Colonic mucosa (tissue), 4 donors: ENCODE measurements around the gene FILIP1L. TPM values are rescaled to one million over a fixed set of nuclear protein-coding genes. Genes with fewer than 3 reads are reported as not detected.

Source experiments
- DNase-seq: peaks from one replicate; pipeline ENCODE4 v3.0.0-alpha.2; 2020
- H3K27ac ChIP-seq: fragments of 200-600 bp; one replicate; pipeline ENCODE4 v1.8.0; 2021
- H3K27me3 ChIP-seq: fragments of 200-600 bp; one replicate; pipeline ENCODE4 v1.8.0; 2021
- H3K36me3 ChIP-seq: fragments of 200-600 bp; one replicate; pipeline ENCODE4 v1.8.0; 2021
- H3K4me1 ChIP-seq: fragments of 200-600 bp; one replicate; pipeline ENCODE4 v1.8.0; 2021; ENCODE audit warnings: mild to moderate bottlenecking
- H3K4me3 ChIP-seq: fragments of 200-600 bp; one replicate; pipeline ENCODE4 v1.8.0; 2021
- H3K9ac ChIP-seq, 2 donors: one replicate each; pipeline ENCODE4 v1.7.0; 2013; ENCODE audit warnings: control low read depth in 2 of 2, low read depth in 2 of 2, low read length in 2 of 2
- H3K9me3 ChIP-seq: fragments of 200-600 bp; one replicate; pipeline ENCODE4 v1.8.0; 2021
- CTCF ChIP-seq: fragments of 200-600 bp; IDR thresholded peaks from one replicate; pipeline ENCODE4 v1.8.0; 2022; ENCODE audit warnings: antibody characterized with exemption, mild to moderate bottlenecking
- intact Hi-C: fragments of 100-400 bp; cut with DNase I; formaldehyde crosslinking; loops from one replicate; pipeline ENCODE4 v1.14.1; 2022
- total RNA-seq, 2 donors: library from RNA; stranded (reverse); fragmentation: NEBNext Ultra II Directional in 1 of 2; extraction: Animal tissue kit (Norgen Biotek cat#: 25700) in 1 of 2; gene quantifications; one replicate each; pipeline ENCODE4 v1.2.1, GENCODE V29; 2021
- donor health status: healthy.
- donor health status: DM: no; HTN: no; CAD: no.
- donor health status: DM: no; HTN: no; CAD: no.

FILIP1L gene
- total RNA-seq, 2 donors from 2014 or later = 3.7 to 29.0 TPM

DNA sequence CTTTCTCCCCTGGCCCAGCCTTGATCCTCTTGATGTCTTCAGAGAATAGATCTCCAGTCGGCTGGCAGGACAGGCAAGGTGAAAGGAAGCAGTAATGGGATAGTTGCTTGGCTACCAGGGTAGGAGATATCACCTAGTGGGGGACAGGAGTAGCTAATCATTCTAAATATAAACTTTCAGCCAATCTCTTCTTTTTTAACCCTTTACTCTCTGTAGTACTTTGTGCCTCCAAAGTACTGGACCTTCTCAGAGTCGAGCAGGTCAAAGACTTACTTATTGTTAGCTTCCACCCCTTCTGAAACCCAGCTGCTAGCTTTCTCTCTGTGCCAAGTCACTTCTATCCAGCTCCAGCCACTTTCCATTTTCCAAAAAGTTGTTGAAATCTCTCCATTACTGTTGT, 43.4 kb upstream of the FILIP1L start:
- no peak overlapping the region for H3K9ac ChIP-seq
- intact Hi-C loops = no loop called here
- no peaks in the 10 kb centered on the region for H3K4me1 ChIP-seq
- no peaks in the 10 kb centered on the region for H3K36me3 ChIP-seq
- no peak overlapping the region for H3K27ac ChIP-seq
- H3K9me3 ChIP-seq = no peaks in the 10 kb centered on the region
- no peak for DNase-seq
- H3K27me3 ChIP-seq = no peaks in the 10 kb centered on the region
- no peak for TF ChIP-seq CTCF
- no peak overlapping the region for H3K4me3 ChIP-seq

- no peak for TF ChIP-seq CTCF
- no peaks in the 10 kb centered on the region for H3K4me1 ChIP-seq
- no peak for DNase-seq
Measured at GRCh38 chr3:100155590-100155989, 41.3 kb upstream of the FILIP1L start.

DNA sequence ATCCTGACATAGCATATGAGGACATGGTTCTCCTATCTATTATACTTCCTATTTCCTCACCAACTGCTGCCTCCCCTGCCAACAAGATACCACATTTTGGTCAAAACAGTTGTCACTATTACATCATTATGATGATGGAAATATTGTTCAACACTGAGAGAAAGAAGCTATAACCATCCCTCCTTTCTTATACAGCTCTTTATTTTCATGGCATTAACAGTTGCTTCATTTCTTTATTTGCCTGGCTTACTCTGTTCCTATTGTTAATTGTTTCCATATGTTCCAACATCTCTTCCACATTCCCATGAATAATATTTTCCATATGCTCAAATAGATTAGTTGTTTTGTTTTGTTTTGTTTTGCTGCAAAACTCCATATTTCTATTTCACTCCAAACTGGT, 40.8 kb upstream of the FILIP1L start:
- H3K27me3 ChIP-seq = no peaks in the 10 kb centered on the region
- no peaks in the 10 kb centered on the region for H3K9me3 ChIP-seq
- no peak for TF ChIP-seq CTCF
- no peaks in the 10 kb centered on the region for H3K36me3 ChIP-seq
- H3K9ac ChIP-seq = no peak overlapping the region
- no peak overlapping the region for H3K27ac ChIP-seq
- H3K4me3 ChIP-seq = no peak overlapping the region
- intact Hi-C loops = no loop called here
- H3K4me1 ChIP-seq = no peaks in the 10 kb centered on the region
- DNase-seq = no peak

More at GRCh38 chr3:100155590-100155989, 41.3 kb upstream of the FILIP1L start:
- no peaks in the 10 kb centered on the region for H3K9me3 ChIP-seq
- no peak overlapping the region for H3K27ac ChIP-seq
- no peak overlapping the region for H3K4me3 ChIP-seq
- H3K36me3 ChIP-seq = no peaks in the 10 kb centered on the region
- H3K27me3 ChIP-seq = no peaks in the 10 kb centered on the region
- intact Hi-C loops = no loop called here
- H3K9ac ChIP-seq = no peak overlapping the region

DNA sequence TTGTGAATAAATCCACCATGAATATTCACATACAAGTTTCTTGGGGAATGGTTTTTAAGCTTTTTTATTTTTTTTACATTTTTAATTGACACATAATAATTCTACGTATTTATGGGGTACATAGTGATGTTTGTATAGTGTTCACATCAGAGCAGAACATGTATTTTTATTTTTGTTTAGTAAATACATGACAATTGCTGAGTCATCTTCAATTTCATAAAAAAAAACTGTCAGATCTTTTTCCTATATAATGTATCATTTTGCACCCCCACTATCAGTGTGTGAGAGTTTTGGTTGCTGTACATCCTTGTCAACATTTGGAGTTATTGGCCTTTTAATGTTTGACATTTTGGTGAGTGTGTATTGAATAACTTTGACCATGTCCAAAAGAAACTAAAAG, 39.9 kb upstream of the FILIP1L start:
- no peak for DNase-seq
- Histone ChIP-seq H3K9ac (no peak overlapping the region), H3K9me3 (no peaks in the 10 kb centered on the region), H3K4me1 (no peaks in the 10 kb centered on the region), H3K27ac (no peak overlapping the region), H3K36me3 (no peaks in the 10 kb centered on the region), H3K27me3 (no peaks in the 10 kb centered on the region), H3K4me3 (no peak overlapping the region)
- no peak for TF ChIP-seq CTCF
- intact Hi-C loops = no loop called here

DNA sequence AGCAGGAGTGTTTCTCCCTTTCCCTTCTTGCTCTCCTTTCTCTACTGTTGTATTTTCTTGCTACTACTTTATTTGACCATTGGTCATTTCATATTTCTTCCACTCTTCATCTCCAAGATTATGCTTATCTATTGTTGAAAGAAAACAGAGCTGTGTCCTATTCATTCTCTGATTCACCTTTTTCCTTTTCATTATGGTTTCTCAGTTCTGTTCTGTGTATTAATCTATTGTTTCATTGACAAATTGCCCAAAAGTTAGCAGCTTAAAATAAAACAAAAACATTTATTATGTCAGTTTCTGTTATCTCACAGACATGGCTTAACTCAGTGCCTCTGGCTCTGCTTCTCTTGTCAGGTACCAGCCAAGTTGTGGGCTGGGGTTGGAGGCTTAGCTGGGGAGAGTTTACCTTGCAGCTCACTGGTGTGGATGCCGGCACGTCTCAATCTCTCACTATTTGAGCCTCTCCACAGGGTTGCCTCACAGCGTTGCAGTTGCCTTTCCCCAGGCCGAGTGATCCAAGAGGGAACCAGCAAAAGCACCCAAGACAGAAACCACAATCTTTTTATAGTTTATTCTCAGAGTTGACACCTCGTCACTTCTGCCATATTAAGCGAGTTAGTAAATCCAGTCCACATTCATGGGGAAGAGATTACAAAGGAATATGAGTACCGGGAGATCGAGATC, 36.9 kb upstream of the FILIP1L start:
- H3K27me3 ChIP-seq = no peaks in the 10 kb centered on the region
- H3K9me3 ChIP-seq = no peaks in the 10 kb centered on the region
- no peak overlapping the region for H3K9ac ChIP-seq
- intact Hi-C loops = no loop called here
- no peak overlapping the region for H3K27ac ChIP-seq
- H3K36me3 ChIP-seq = no peaks in the 10 kb centered on the region
- H3K4me3 ChIP-seq = no peak overlapping the region
- no peak for TF ChIP-seq CTCF
- DNase-seq = no peak
- H3K4me1 ChIP-seq = no peaks in the 10 kb centered on the region
